Brain microvascular endothelial cell (primary cell): ENCODE results near the gene CALD1.

ENCODE experiments used
- DNase-seq: peaks from one replicate; pipeline ENCODE4 v3.0.0-alpha.2; 2020
- H3K27ac ChIP-seq: fragments of 250-450 bp; sonication (Bioruptor Pico); 2 replicates; pipeline ENCODE4 v1.5.1; 2020; ENCODE audit warnings: mild to moderate bottlenecking, moderate library complexity
- H3K27me3 ChIP-seq: fragments of 250-450 bp; sonication (Bioruptor Pico); replicated peaks from 2 replicates; pipeline ENCODE4 v1.5.1; 2020; ENCODE audit warnings: mild to moderate bottlenecking
- H3K36me3 ChIP-seq: fragments of 250-450 bp; sonication (Bioruptor Pico); replicated peaks from 2 replicates; pipeline ENCODE4 v1.5.1; 2020; ENCODE audit warnings: mild to moderate bottlenecking
- H3K4me3 ChIP-seq: 2 replicates; pipeline ENCODE4 v1.5.1; 2011; ENCODE audit warnings: low read depth, mild to moderate bottlenecking, control low read depth, low read length, moderate library complexity
- CTCF ChIP-seq: IDR thresholded peaks from 2 replicates; pipeline ENCODE4 v1.5.1; 2011; ENCODE audit warnings: low read depth, mild to moderate bottlenecking, moderate library complexity, low read length, control low read depth, inconsistent platforms; ENCODE audit errors: missing control alignments
- in situ Hi-C: cut with HindIII; loops from 2 replicates; pipeline ENCODE4 v1.10.0; 2017; ENCODE audit warnings: low sequenced_read_pairs, low pct_ligation_motif_present

CALD1 gene

DNA sequence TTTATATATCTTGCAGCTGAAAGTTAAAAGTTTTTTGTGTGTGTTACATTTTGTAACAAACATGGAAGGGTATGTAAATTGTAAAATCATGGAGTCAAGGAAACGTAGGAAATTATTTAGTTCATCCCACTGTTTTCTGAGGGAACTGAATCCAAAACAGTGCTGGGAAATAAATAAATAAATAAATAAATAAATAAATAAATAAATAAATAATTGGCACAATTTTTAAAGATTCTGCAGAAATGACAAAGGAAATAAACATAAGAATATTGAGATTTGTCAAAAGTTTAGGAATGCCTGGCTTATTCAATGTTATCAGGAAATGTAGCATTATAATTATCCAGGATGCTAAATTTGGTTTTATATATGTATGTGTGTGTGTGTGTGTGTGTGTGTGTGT lies 115.5 kb downstream of the CALD1 start:
- DNase-seq: no peak
- Histone ChIP-seq H3K4me3 (no peak overlapping the region), H3K27me3 (no peaks in the 10 kb centered on the region), H3K27ac (no peak overlapping the region), H3K36me3 (peaks cover 21% of the 10 kb centered on the region)
- in situ Hi-C loops: no loop called here
- no peak for TF ChIP-seq CTCF

- in situ Hi-C loops: no loop called here
- H3K36me3 ChIP-seq: peaks cover 23% of the 10 kb centered on the region
- no peak overlapping the region for H3K4me3 ChIP-seq
- no peaks in the 10 kb centered on the region for H3K27me3 ChIP-seq
- no peak for DNase-seq
- H3K27ac ChIP-seq: no peak overlapping the region
- no peak for TF ChIP-seq CTCF
Measured at GRCh38 chr7:134896073-134896472, 116.6 kb downstream of the CALD1 start.

DNA sequence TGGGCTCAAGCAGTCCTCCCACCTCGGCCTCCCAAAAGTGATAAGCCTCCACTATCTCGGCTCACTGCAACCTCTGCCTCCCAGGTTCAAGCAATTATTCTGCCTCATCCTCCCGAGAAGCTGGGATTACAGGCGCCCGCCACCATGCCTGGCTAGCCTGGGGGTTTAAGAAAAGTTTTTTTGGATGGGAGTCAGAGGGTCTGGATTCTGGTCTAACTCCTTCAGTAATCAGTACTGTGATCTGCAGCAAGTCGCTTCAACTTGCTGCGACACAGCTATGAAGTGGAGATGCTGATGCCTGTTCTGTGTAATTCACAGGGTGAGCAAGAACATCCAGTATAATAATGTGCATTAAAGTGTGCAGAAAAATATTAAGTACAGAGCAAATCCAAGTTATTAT lies 118.5 kb downstream of the CALD1 start:
- H3K27me3 ChIP-seq: no peaks in the 10 kb centered on the region
- TF ChIP-seq CTCF: no peak
- H3K4me3 ChIP-seq: no peak overlapping the region
- in situ Hi-C loops: no loop called here
- no peak overlapping the region for H3K27ac ChIP-seq
- DNase-seq: no peak
- H3K36me3 ChIP-seq: peaks cover 34% of the 10 kb centered on the region

DNA sequence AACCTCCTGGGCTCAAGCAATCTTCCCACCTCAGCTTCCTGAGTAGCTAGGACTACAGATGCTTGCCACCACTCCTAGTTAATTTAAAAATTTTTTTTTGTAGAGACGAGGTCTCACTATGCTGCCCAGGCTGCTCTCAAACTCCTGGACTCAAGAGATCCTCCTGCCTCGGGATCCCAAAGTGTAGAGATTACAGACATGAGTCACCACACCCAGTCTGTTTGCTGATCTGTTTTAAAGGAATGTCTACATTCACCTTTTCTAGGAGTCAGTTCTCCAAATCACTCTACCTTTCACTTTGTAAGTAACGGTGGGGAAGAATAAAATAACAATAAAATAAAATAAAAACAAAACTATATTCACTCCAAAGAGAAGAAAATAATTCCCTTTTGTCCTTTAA lies 120.3 kb downstream of the CALD1 start:
- no peak overlapping the region for H3K4me3 ChIP-seq
- peak overlapping the region; percentile 33 for H3K27ac ChIP-seq
- in situ Hi-C loops: no loop called here
- TF ChIP-seq CTCF: no peak
- peaks cover 46% of the 10 kb centered on the region for H3K36me3 ChIP-seq
- no peaks in the 10 kb centered on the region for H3K27me3 ChIP-seq
- peak; percentile 56 for DNase-seq

- TF ChIP-seq CTCF: no peak
- Histone ChIP-seq H3K4me3 (no peak overlapping the region), H3K27me3 (no peaks in the 10 kb centered on the region), H3K27ac (peak overlapping the region; percentile 33), H3K36me3 (peaks cover 49% of the 10 kb centered on the region)
- in situ Hi-C loops: no loop called here
- DNase-seq: no peak
Measured at GRCh38 chr7:134900166-134900982, 120.9 kb downstream of the CALD1 start.

GRCh38 chr7:134901389-134902020 lies 122.1 kb downstream of the CALD1 start:
- DNase-seq: no peak
- H3K36me3 ChIP-seq: peaks cover 43% of the 10 kb centered on the region

More at GRCh38 chr7:134901389-134902020, 122.1 kb downstream of the CALD1 start:
- H3K4me3 ChIP-seq: no peak overlapping the region
- no peak for TF ChIP-seq CTCF
- peak overlapping the region; percentile 7 for H3K27ac ChIP-seq
- in situ Hi-C loops: no loop called here
- H3K27me3 ChIP-seq: no peaks in the 10 kb centered on the region
